K562 (cell line): Measurements from ENCODE around the gene SARS1. TPM values are rescaled to one million over a fixed set of nuclear protein-coding genes. Genes with fewer than 3 reads are reported as not detected.

Experiments used
- CTBP1 ChIP-seq: fragments of 450-650 bp; IDR thresholded peaks from 2 replicates; pipeline ENCODE4 v1.6.1; 2016; ENCODE audit warnings: borderline replicate concordance
- CTCF ChIP-seq, 3 experiments: IDR thresholded peaks in 2 of 3; conservative IDR thresholded peaks in 1 of 3; 2 replicates each; pipeline ENCODE4 v1.5.1; 2011 to 2012; ENCODE audit warnings: low read length in 3 of 3, mild to moderate bottlenecking in 3 of 3, control low read depth in 2 of 3, improper control_type of control experiment in 1 of 3, inconsistent platforms in 1 of 3, low read depth in 1 of 3, mixed read lengths in 1 of 3, moderate library complexity in 1 of 3; ENCODE audit not compliant: insufficient read depth in 2 of 3
- EGR1 ChIP-seq: fragments of 450-650 bp; conservative IDR thresholded peaks from 2 replicates; pipeline ENCODE4 v1.6.1; 2017; ENCODE audit warnings: mild to moderate bottlenecking
- FOXP4 ChIP-seq: sonication (generic); formaldehyde crosslinking; IDR thresholded peaks from 2 replicates; pipeline ENCODE4 v1.8.0; 2022; ENCODE audit warnings: mild to moderate bottlenecking, missing genetic modification reagents, borderline replicate concordance
- FUS ChIP-seq: fragments of 200-400 bp; formaldehyde crosslinking; optimal IDR thresholded peaks from 2 replicates; pipeline ENCODE3; 2017; ENCODE audit warnings: low read depth, low read length
- HDAC2 ChIP-seq: fragments of 450-650 bp; IDR thresholded peaks from 2 replicates; pipeline ENCODE4 v1.6.1; 2016; ENCODE audit warnings: mild to moderate bottlenecking
- JUND ChIP-seq, 2 experiments: IDR thresholded peaks; 2 replicates in 1 of 2; 3 replicates in 1 of 2; pipeline ENCODE4 v1.6.1; 2011; ENCODE audit warnings: borderline replicate concordance in 2 of 2, low read depth in 2 of 2, low read length in 2 of 2, improper control_type of control experiment in 1 of 2, missing biosample characterization in 1 of 2, missing genetic modification characterization in 1 of 2, missing genetic modification reagents in 1 of 2
- KDM5B ChIP-seq: fragments of 200-600 bp; sonication (generic); IDR thresholded peaks from 2 replicates; pipeline ENCODE4 v1.6.1; 2012; ENCODE audit warnings: low read depth, mild to moderate bottlenecking, moderate library complexity, low read length, control low read depth, inconsistent platforms; ENCODE audit not compliant: insufficient replicate concordance
- MTA3 ChIP-seq: fragments of 450-650 bp; formaldehyde crosslinking; IDR thresholded peaks from 2 replicates; pipeline ENCODE4 v1.6.1; 2017; ENCODE audit warnings: mild to moderate bottlenecking, borderline replicate concordance
- RB1 ChIP-seq: fragments of 450-650 bp; IDR thresholded peaks from 2 replicates; pipeline ENCODE4 v1.6.1; 2017; ENCODE audit warnings: low read depth, mild to moderate bottlenecking
- SAFB2 ChIP-seq: fragments of 200-400 bp; formaldehyde crosslinking; IDR thresholded peaks from 2 replicates; pipeline ENCODE4 v1.6.1; 2018; ENCODE audit warnings: borderline replicate concordance, low read length, low read depth, moderate library complexity; ENCODE audit not compliant: severe bottlenecking
- TFAP4 ChIP-seq: sonication (generic); formaldehyde crosslinking; IDR thresholded peaks from 2 replicates; pipeline ENCODE4 v1.8.0; 2022; ENCODE audit warnings: missing genetic modification reagents, mild to moderate bottlenecking, moderate library complexity, borderline replicate concordance
- YY1 ChIP-seq, 3 experiments: IDR thresholded peaks; 2 replicates each; pipeline ENCODE4 v1.6.1; 2011; ENCODE audit warnings: low read length in 2 of 3, mild to moderate bottlenecking in 2 of 3, moderate library complexity in 2 of 3, borderline replicate concordance in 1 of 3, control low read depth in 1 of 3, low read depth in 1 of 3; ENCODE audit not compliant: insufficient read depth in 3 of 3, insufficient replicate concordance in 2 of 3, control insufficient read depth in 1 of 3, insufficient read length in 1 of 3; ENCODE audit errors: extremely low read depth in 1 of 3
- ZFPM2 ChIP-seq: fragments of 250-450 bp; sonication (Bioruptor Pico); IDR thresholded peaks from 2 replicates; pipeline ENCODE4 v1.5.1; 2022; ENCODE audit warnings: mild to moderate bottlenecking
- ZNF133 ChIP-seq: fragments of 250-450 bp; sonication (Bioruptor Pico); IDR thresholded peaks from 2 replicates; pipeline ENCODE4 v1.4.0; 2020; ENCODE audit warnings: mild to moderate bottlenecking
- ZNF24 ChIP-seq: fragments of 450-650 bp; IDR thresholded peaks from 2 replicates; pipeline ENCODE4 v1.6.1; 2016
- ZNF583 ChIP-seq: fragments of 250-450 bp; sonication (Bioruptor Pico); IDR thresholded peaks from 2 replicates; pipeline ENCODE4 v1.4.0; 2020
- ZNF639 ChIP-seq, 2 experiments: fragments of 200-800 bp in 1 of 2; sonication (Bioruptor generic) in 1 of 2; sonication (generic) in 1 of 2; formaldehyde crosslinking in 1 of 2; IDR thresholded peaks in 1 of 2; conservative IDR thresholded peaks in 1 of 2; 2 replicates each; pipeline versions ENCODE4 v1.5.0 to v1.6.1; 2016 to 2020; ENCODE audit warnings: missing compliant biosample characterization in 1 of 2, missing genetic modification characterization in 1 of 2, missing genetic modification reagents in 1 of 2
- ZNF75A ChIP-seq: fragments of 450-650 bp; formaldehyde crosslinking; IDR thresholded peaks from 2 replicates; pipeline ENCODE4 v1.4.0; 2020; ENCODE audit warnings: mild to moderate bottlenecking
- polyA plus RNA-seq, 8 experiments: library from polyadenylated mRNA; depleted of rRNA in 4 of 8; stranded (reverse) in 5 of 8; unstranded in 3 of 8; fragments of >200 nt; fragmentation: Nextera tagmentation in 2 of 8; fragmentation: Illumina TruSeq in 1 of 8; extraction: Ambion mirVana in 2 of 8; extraction: Trizol in 1 of 8; gene quantifications; 2 replicates each; pipeline versions ENCODE4 v1.2.1 to v1.2.3, GENCODE V29; 2011 to 2014; ENCODE audit warnings: inconsistent platforms in 1 of 8, missing spikeins in 1 of 8
- total RNA-seq, 7 experiments: library from RNA; depleted of rRNA in 6 of 7; stranded (reverse); fragments of >200 nt in 6 of 7; fragmentation: Illumina TruSeq in 2 of 7; extraction: Trizol in 2 of 7; gene quantifications; 2 replicates each; pipeline versions ENCODE4 v1.2.1 to v1.2.3, GENCODE V29; 2011 to 2021; ENCODE audit warnings: low replicate concordance in 1 of 7

SARS1 gene
- total and polyA plus RNA-seq, 9 of the 15 experiments (the other 6 are each of a cell fraction or from before 2014, with no cell fraction given) = 221 to 623 (median 254) TPM

GRCh38 chr1:109277434-109278204 is 63.9 kb downstream of the SARS1 start (continued):
- TF ChIP-seq JUND (IDR thresholded peaks at IDR 0.05; ENCODE audit: borderline replicate concordance, low read depth, low read length) = peak; percentile 61
- peak; percentile 56; the same call in 1 of the 3 replicates for TF ChIP-seq JUND (tag; IDR thresholded peaks at IDR 0.05; ENCODE audit: borderline replicate concordance, low read depth, low read length)
- TF ChIP-seq ZNF639 (CRISPR knock-in tag; conservative IDR thresholded peaks at IDR 0.05 in 1 of 2, IDR thresholded peaks at IDR 0.05 in 1 of 2) = no peak
- no peak for TF ChIP-seq ZNF133 (CRISPR knock-in tag)
- TF ChIP-seq EGR1 = peak; percentile 59
- no peak for TF ChIP-seq SAFB2
- TF ChIP-seq ZFPM2 (CRISPR knock-in tag) = no peak
- peak; percentile 18 for TF ChIP-seq KDM5B
- TF ChIP-seq ZNF583 (CRISPR knock-in tag) = peak; percentile 55; the same call in 1 of the 2 replicates
- peak; percentile 15; the same call in 1 of the 2 replicates for TF ChIP-seq ZNF24
- no peak for TF ChIP-seq FUS
- TF ChIP-seq YY1 (IDR thresholded peaks at IDR 0.05; ENCODE audit: borderline replicate concordance in 1 of 3, control insufficient read depth in 1 of 3, extremely low read depth in 1 of 3, insufficient read depth in 3 of 3, insufficient read length in 1 of 3, insufficient replicate concordance in 2 of 3, low read depth in 1 of 3, low read length in 2 of 3) = peak in 2 of 3 experiments; percentile 67 to 69
- TF ChIP-seq CTBP1 = peak; percentile 87
- TF ChIP-seq MTA3 = 0 out of 2 replicates have a peak, but pooled peaks have one; percentile 47
- TF ChIP-seq CTCF (IDR thresholded peaks at IDR 0.05 in 2 of 3, conservative IDR thresholded peaks at IDR 0.05 in 1 of 3; ENCODE audit: insufficient read depth in 2 of 3, low read depth in 1 of 3, low read length in 3 of 3) = peak; percentile 95 to 99 (median 97)
- peak; percentile 62; the same call in 1 of the 2 replicates for TF ChIP-seq FOXP4
- peak; percentile 63; the same call in 1 of the 2 replicates for TF ChIP-seq TFAP4 (CRISPR knock-in tag)
- peak; percentile 75 for TF ChIP-seq RB1
- no peak for TF ChIP-seq ZNF75A (CRISPR knock-in tag)
- peak; percentile 33; the same call in 1 of the 2 replicates for TF ChIP-seq HDAC2
